ENCODE data around the gene TEAD1. TPM values are rescaled to one million over a fixed set of nuclear protein-coding genes. Genes with fewer than 3 reads are reported as not detected.

TEAD1 gene
- polyA plus RNA-seq, 1 donor from 2014 or later = 12.2 TPM

DNA sequence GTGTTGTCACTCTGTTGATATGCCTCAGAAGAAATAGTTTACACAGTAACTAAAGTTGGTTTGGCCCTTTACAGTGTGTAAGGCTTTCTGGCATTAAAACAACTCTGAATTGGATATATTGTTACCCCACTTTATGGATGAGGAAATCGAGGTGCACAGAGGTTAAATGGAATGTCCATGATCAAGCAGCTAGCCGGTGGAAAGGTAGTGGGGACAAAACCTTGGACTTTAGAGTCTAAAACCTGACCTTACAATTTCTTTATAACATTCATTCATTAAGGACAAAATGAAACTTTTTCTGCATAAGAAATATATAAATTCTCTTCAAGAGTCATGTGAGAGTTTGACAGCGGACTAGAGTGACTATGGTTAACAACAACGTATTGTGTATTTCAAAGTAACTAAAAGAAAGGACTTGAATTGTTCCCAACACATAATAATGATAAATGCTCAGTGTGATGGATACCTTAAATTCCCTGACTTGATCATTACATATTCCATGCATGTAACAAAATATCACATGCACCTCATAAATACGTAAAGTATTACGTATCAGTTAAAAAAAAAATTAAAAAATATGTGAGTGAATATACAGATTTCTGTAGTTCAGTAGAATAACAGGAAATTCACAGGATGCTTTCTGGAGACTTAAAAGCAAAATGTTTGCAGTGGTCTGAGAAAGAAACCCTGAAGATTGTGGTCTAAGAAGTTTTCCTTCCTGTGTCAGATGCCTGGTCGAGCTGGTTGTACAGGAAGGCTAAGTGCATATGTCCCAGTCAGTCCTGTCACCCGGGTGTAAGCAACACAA lies 51.0 kb downstream of the TEAD1 start:
- Histone ChIP-seq H4K20me1 (ENCODE audit: insufficient read depth) (no peaks in the 10 kb centered on the region), H3K9ac (ENCODE audit: low read length) (no peak overlapping the region), H3K4me2 (ENCODE audit: low read length) (no peak overlapping the region), H3K9me2 (ENCODE audit: insufficient read depth, low read length) (no peaks in the 10 kb centered on the region), H3K79me2 (replicated peaks; ENCODE audit: insufficient read depth, low read length) (peaks cover 51% of the 10 kb centered on the region), H3K27ac (ENCODE audit: low read length) (no peak overlapping the region), H3K4me3 (ENCODE audit: low read length) (no peak overlapping the region), H3F3A (ENCODE audit: insufficient read depth, low read length, poor library complexity, severe bottlenecking) (no peaks in the 10 kb centered on the region), H3K27me3 (ENCODE audit: insufficient read depth, low read depth, low read length) (no peaks in the 10 kb centered on the region), H2AFZ (ENCODE audit: low read depth, low read length) (no peak overlapping the region), H3K36me3 (ENCODE audit: insufficient read depth, low read length) (no peaks in the 10 kb centered on the region), H3K9me3 (ENCODE audit: low read length) (no peaks in the 10 kb centered on the region)
- TF ChIP-seq SMC3 (conservative IDR thresholded peaks at IDR 0.05; ENCODE audit: poor library complexity) (no peak), POLR2AphosphoS5 (IDR thresholded peaks at IDR 0.05) (no peak), MXI1 (conservative IDR thresholded peaks at IDR 0.05; ENCODE audit: poor library complexity, severe bottlenecking) (no peak), RAD21 (conservative IDR thresholded peaks at IDR 0.05) (no peak), TAF1 (IDR thresholded peaks at IDR 0.05; ENCODE audit: low read depth) (no peak), EP300 (conservative IDR thresholded peaks at IDR 0.05; ENCODE audit: poor library complexity, severe bottlenecking) (no peak), EZH2 (IDR thresholded peaks at IDR 0.05; ENCODE audit: borderline replicate concordance, insufficient read depth, low read length, poor library complexity, severe bottlenecking) (no peak)
- TF ChIP-seq, protein P1, sequence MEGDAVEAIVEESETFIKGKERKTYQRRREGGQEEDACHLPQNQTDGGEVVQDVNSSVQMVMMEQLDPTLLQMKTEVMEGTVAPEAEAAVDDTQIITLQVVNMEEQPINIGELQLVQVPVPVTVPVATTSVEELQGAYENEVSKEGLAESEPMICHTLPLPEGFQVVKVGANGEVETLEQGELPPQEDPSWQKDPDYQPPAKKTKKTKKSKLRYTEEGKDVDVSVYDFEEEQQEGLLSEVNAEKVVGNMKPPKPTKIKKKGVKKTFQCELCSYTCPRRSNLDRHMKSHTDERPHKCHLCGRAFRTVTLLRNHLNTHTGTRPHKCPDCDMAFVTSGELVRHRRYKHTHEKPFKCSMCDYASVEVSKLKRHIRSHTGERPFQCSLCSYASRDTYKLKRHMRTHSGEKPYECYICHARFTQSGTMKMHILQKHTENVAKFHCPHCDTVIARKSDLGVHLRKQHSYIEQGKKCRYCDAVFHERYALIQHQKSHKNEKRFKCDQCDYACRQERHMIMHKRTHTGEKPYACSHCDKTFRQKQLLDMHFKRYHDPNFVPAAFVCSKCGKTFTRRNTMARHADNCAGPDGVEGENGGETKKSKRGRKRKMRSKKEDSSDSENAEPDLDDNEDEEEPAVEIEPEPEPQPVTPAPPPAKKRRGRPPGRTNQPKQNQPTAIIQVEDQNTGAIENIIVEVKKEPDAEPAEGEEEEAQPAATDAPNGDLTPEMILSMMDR (IDR thresholded peaks at IDR 0.05; ENCODE audit: poor library complexity, severe bottlenecking) = no peak
- TF ChIP-seq, protein P2, sequence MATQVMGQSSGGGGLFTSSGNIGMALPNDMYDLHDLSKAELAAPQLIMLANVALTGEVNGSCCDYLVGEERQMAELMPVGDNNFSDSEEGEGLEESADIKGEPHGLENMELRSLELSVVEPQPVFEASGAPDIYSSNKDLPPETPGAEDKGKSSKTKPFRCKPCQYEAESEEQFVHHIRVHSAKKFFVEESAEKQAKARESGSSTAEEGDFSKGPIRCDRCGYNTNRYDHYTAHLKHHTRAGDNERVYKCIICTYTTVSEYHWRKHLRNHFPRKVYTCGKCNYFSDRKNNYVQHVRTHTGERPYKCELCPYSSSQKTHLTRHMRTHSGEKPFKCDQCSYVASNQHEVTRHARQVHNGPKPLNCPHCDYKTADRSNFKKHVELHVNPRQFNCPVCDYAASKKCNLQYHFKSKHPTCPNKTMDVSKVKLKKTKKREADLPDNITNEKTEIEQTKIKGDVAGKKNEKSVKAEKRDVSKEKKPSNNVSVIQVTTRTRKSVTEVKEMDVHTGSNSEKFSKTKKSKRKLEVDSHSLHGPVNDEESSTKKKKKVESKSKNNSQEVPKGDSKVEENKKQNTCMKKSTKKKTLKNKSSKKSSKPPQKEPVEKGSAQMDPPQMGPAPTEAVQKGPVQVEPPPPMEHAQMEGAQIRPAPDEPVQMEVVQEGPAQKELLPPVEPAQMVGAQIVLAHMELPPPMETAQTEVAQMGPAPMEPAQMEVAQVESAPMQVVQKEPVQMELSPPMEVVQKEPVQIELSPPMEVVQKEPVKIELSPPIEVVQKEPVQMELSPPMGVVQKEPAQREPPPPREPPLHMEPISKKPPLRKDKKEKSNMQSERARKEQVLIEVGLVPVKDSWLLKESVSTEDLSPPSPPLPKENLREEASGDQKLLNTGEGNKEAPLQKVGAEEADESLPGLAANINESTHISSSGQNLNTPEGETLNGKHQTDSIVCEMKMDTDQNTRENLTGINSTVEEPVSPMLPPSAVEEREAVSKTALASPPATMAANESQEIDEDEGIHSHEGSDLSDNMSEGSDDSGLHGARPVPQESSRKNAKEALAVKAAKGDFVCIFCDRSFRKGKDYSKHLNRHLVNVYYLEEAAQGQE (IDR thresholded peaks at IDR 0.05; ENCODE audit: borderline replicate concordance) = no peak

DNA sequence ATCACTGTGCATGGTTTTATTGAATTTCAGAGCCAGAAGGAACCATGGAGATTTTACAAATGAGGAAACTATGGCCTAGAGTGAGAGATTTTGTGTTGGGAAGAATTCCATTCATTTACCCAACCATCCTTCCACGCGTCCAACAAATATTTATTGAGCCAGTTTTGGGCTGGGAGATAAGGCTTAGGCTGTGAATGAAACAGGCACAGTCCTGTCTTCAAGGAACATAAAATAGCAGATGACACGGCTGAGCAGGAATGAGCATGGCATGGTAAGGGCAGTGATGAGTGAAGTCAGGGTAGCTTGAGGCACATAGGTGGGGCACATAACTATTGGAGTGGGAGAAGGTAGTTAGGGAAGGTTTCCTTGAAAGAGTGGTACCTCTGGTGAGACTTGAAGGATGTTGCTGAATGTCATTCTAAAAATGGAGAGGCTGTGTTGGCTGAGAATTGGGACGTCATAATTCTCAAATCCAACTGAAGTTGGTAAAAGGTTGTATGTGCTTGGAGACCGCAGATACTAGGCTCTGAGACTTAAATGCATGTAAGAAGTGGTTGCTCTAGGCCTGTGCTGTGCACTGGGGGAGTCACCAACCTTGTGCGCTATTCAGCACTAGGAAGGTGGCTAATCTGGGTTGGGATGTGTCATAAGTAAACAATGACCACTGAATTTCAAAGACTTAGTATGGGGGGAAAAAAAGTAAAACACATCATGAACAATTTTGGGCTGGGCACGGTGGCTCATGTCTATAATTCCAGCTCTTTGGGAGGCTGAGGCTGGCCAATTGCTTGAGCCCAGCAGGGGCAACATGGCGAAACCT lies 51.9 kb downstream of the TEAD1 start:
- Histone ChIP-seq H4K20me1 (ENCODE audit: insufficient read depth) (no peaks in the 10 kb centered on the region), H3K27ac (ENCODE audit: low read length) (no peak overlapping the region), H3K27me3 (ENCODE audit: insufficient read depth, low read depth, low read length) (no peaks in the 10 kb centered on the region), H3K79me2 (replicated peaks; ENCODE audit: insufficient read depth, low read length) (peaks cover 44% of the 10 kb centered on the region), H3K36me3 (ENCODE audit: insufficient read depth, low read length) (no peaks in the 10 kb centered on the region), H2AFZ (ENCODE audit: low read depth, low read length) (no peak overlapping the region), H3F3A (ENCODE audit: insufficient read depth, low read length, poor library complexity, severe bottlenecking) (no peaks in the 10 kb centered on the region), H3K4me3 (ENCODE audit: low read length) (no peak overlapping the region), H3K4me2 (ENCODE audit: low read length) (no peak overlapping the region), H3K9me2 (ENCODE audit: insufficient read depth, low read length) (no peaks in the 10 kb centered on the region), H3K9ac (ENCODE audit: low read length) (no peak overlapping the region), H3K9me3 (ENCODE audit: low read length) (no peaks in the 10 kb centered on the region)
- TF ChIP-seq EP300 (conservative IDR thresholded peaks at IDR 0.05; ENCODE audit: poor library complexity, severe bottlenecking) = no peak

Measured in neural cell (in vitro differentiated cells).